Testis (tissue), 2 donors: ENCODE measurements around the gene KCNRG.

Source experiments
- POLR2A ChIP-seq: fragments of 450-650 bp; IDR thresholded peaks from one replicate; pipeline ENCODE4 v1.6.1; 2017; ENCODE audit warnings: antibody characterized with exemption, mild to moderate bottlenecking, moderate library complexity
- TF ChIP-seq, protein P1 (sequence below), 3 experiments: fragments of 450-650 bp in 2 of 3; fragments of 200-600 bp in 1 of 3; sonication (generic) in 1 of 3; IDR thresholded peaks; one replicate each; pipeline ENCODE4 v1.5.1; 2016 to 2019; ENCODE audit warnings: antibody characterized with exemption in 3 of 3, mild to moderate bottlenecking in 2 of 3, moderate library complexity in 1 of 3

DNA sequence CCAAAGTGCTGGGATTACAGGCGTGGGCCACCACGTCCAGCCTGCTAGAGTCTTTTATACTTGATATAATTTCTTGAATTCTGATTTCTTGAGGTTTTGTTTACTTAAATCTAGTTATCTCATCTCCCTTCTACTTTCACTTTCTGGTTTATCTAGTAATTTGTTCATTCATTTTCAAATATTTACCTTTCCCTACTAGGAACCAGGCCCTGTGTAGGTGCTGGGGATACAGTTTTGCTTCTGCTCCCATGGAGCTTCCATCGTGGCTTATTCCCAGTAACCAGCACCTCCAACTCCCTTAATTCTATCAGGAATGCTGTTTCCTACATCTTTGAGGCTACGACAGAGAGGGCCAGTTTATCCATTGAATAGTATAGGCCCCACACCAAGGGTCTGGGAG is 42.5 kb upstream of the KCNRG start:
- TF ChIP-seq, protein P1, sequence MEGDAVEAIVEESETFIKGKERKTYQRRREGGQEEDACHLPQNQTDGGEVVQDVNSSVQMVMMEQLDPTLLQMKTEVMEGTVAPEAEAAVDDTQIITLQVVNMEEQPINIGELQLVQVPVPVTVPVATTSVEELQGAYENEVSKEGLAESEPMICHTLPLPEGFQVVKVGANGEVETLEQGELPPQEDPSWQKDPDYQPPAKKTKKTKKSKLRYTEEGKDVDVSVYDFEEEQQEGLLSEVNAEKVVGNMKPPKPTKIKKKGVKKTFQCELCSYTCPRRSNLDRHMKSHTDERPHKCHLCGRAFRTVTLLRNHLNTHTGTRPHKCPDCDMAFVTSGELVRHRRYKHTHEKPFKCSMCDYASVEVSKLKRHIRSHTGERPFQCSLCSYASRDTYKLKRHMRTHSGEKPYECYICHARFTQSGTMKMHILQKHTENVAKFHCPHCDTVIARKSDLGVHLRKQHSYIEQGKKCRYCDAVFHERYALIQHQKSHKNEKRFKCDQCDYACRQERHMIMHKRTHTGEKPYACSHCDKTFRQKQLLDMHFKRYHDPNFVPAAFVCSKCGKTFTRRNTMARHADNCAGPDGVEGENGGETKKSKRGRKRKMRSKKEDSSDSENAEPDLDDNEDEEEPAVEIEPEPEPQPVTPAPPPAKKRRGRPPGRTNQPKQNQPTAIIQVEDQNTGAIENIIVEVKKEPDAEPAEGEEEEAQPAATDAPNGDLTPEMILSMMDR (IDR thresholded peaks at IDR 0.05): no peak
- TF ChIP-seq POLR2A: no peak
